Activated naive CD8-positive, alpha-beta T cell (primary cell): ENCODE measurements around the gene KLHDC4.
"Not testable (repeated sequence)": the region's sequence is repeated elsewhere in the genome, so short reads cannot be mapped to it uniquely, and the experiment has no call there.

ENCODE experiments used
- H3K27ac Mint-ChIP-seq: one replicate; pipeline ENCODE4 v1.8.0; 2021; ENCODE audit warnings: mixed read lengths
- H3K27me3 Mint-ChIP-seq: one replicate; pipeline ENCODE4 v1.8.0; 2021; ENCODE audit warnings: mixed read lengths
- H3K36me3 Mint-ChIP-seq: one replicate; pipeline ENCODE4 v1.8.0; 2021; ENCODE audit warnings: mixed read lengths
- H3K4me1 Mint-ChIP-seq: one replicate; pipeline ENCODE4 v1.8.0; 2021; ENCODE audit warnings: low read depth, mixed read lengths
- H3K4me3 Mint-ChIP-seq: one replicate; pipeline ENCODE4 v1.8.0; 2021; ENCODE audit warnings: mild to moderate bottlenecking, mixed read lengths
- H3K9me3 Mint-ChIP-seq: one replicate; pipeline ENCODE4 v1.8.0; 2021; ENCODE audit warnings: low read depth, mixed read lengths

Gene KLHDC4

DNA sequence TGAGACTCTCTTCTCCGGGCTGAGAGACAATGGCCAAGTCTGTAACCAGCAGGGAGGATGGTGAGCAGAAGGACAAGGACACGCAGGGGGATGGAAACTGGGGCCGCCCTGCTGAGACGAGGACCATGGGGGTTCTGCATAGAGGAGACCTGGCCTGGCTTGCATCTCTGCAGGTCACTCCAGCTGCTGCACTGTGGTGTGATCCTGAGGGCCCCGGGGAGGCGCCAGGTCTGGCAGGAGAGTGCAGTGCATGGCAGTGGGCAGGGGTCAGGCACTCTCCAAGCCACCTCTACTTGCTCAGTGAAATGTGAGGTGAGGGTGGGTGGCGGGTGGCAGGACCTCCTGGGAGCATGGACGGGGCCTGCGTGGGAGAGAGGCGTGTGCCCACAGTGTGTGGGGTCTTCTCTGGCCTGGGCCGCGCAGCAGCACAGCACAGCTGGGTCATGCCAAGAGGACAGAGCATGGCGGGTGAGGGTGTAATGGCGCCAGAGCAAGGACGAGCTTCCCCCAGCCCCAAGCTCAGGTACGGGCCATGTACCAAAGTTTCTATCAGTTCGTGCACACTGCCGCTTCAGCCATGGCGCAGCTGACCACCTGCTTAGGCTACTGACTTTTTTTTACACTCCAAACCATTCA lies 43.1 kb downstream of the KLHDC4 start:
- Mint-ChIP-seq H3K36me3 (peaks cover 7% of the 10 kb centered on the region), H3K4me3 (no peak overlapping the region), H3K27ac (no peak overlapping the region), H3K9me3 (no peaks in the 10 kb centered on the region), H3K4me1 (peaks cover 6% of the 10 kb centered on the region), H3K27me3 (no peaks in the 10 kb centered on the region)

DNA sequence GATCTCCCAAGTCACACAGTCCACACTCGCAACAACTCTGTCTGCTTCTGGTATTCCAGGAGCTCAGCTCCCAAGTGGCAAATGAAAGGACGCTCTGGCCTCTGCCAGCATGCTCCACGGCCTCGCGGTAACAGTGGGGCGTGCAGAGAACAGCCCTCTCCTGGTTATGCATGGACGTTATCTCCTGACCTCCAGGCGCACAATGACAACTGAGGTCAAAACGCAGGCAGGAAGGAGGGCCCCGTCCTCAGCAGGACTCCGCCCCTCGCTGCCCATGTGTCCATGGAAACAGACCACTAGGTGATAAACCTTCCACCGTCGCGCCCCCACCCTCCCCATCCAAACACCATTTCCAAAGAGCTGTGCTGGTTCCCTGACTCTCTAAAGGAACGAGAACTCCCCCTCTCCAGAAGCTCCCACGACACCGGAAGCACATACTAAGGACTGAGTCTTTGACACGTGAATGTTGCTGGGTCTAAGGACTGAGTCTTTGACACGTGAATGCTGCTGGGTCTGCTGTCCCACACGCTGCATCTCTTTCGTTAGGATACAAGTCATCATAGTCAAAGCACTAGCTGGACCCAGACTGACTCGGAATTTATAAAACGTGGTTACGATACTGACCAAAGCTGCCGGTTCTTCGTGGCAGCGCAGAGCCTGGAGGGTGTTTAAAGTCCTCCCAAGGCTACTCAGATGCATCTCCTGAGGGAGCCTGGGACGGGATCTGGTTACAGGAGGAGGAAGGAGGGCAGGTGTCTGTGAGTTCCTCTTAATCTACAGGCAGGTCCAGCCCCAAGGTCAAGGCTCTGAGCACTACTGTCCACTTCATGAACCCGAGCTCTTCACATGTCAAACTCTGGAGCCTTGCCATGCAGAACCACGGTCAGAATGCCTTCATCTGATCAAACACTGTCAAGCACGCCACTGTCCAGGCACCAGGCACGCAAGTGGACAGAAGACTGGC lies 43.9 kb downstream of the KLHDC4 start:
- Mint-ChIP-seq H3K9me3 (no peaks in the 10 kb centered on the region), H3K4me3 (no peak overlapping the region), H3K4me1 (peaks cover 6% of the 10 kb centered on the region), H3K27me3 (no peaks in the 10 kb centered on the region), H3K36me3 (peaks cover 7% of the 10 kb centered on the region), H3K27ac (no peak overlapping the region)

DNA sequence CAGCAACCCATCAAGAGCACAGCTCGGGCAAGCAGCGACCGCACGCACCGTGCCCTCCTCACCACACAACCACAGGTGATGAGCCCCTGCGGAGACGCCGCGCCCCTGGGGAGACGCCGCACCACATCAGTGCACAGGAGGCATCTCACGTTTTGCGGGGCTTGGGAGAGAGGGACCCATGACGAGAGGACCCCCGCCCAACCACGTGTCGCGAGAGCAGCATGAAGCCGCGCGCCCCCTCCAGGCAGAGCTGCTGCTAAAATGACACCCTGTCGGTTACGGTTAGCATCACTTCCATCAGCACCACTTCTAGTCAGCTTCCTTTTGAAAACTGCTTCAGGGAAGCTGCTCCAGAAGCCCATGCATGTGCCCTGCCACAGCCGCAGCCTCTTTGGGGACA lies 45.3 kb downstream of the KLHDC4 start:
- Mint-ChIP-seq H3K4me1 (peaks cover 9% of the 10 kb centered on the region), H3K9me3 (no peaks in the 10 kb centered on the region), H3K27ac (no peak overlapping the region), H3K36me3 (peaks cover 11% of the 10 kb centered on the region), H3K27me3 (no peaks in the 10 kb centered on the region), H3K4me3 (no peak overlapping the region)

DNA sequence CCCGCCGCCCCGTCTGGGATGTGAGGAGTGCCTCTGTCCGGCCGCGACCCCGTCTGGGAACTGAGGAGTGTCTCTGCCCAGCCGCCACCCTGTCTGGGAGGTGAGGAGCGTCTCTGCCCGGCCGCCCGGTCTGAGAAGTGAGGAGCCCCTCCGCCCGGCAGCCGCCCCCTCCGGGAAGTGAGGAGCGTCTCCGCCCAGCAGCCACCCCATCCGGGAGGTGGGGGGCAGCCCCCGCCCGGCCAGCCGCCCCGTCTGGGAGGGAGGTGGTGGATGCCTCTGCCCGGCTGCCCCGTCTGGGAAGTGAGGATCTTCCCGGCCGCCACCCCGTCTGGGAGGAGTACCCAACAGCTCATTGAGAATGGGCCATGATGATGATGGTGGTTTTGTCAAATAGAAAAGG lies 47.0 kb downstream of the KLHDC4 start:
- H3K9me3 Mint-ChIP-seq, H3K27me3 Mint-ChIP-seq, H3K36me3 Mint-ChIP-seq, H3K4me3 Mint-ChIP-seq, H3K27ac Mint-ChIP-seq: not testable (repeated sequence)
- peaks cover 21% of the 10 kb centered on the region for H3K4me1 Mint-ChIP-seq

DNA sequence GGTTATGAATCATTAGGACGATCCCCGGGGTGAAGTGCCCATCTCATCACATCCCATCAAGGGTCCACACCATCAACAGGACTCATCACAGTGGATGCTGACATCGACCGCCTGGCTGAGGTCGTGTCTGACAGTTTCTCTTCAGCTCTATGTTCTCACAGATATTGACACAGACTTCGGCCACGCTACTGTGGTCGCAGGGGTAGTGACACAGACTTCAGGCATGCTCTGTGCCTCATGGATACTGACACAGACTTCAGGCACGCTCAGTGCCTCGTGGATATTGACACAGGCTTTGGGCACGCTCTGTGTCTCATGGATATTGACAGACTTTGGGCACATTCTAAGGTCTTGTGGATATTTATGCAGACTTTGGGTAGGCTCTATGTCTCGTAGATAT lies 50.1 kb downstream of the KLHDC4 start:
- peaks cover 7% of the 10 kb centered on the region for H3K36me3 Mint-ChIP-seq
- H3K9me3 Mint-ChIP-seq: no peaks in the 10 kb centered on the region
- H3K4me1 Mint-ChIP-seq: peaks cover 29% of the 10 kb centered on the region
- no peaks in the 10 kb centered on the region for H3K27me3 Mint-ChIP-seq
- H3K4me3 Mint-ChIP-seq: peak overlapping the region; percentile 5
- peak overlapping the region; percentile 18 for H3K27ac Mint-ChIP-seq

DNA sequence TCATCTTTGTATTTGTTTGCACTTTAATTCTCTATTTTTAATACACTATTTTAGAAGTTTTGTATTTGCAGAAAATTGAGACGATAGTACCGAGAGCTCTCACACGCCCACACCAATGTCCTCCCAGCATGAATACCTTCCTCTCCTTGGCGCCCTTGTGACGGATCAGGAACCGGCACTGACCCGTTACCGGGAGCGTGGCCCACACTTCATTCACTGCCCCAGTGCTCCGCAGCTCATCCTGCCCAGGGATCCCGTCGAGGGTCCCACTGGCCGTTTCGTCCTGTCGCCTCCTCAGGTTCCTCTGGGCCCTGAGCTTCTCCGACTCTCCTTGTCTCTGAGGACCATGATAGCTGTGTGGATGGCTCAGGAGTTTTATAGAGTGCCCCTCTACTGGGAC lies 50.6 kb downstream of the KLHDC4 start:
- H3K27me3 Mint-ChIP-seq: no peaks in the 10 kb centered on the region
- H3K4me3 Mint-ChIP-seq: peak overlapping the region; percentile 5
- H3K4me1 Mint-ChIP-seq: peaks cover 29% of the 10 kb centered on the region
- H3K9me3 Mint-ChIP-seq: no peaks in the 10 kb centered on the region
- H3K27ac Mint-ChIP-seq: peak overlapping the region; percentile 18
- H3K36me3 Mint-ChIP-seq: peaks cover 7% of the 10 kb centered on the region

DNA sequence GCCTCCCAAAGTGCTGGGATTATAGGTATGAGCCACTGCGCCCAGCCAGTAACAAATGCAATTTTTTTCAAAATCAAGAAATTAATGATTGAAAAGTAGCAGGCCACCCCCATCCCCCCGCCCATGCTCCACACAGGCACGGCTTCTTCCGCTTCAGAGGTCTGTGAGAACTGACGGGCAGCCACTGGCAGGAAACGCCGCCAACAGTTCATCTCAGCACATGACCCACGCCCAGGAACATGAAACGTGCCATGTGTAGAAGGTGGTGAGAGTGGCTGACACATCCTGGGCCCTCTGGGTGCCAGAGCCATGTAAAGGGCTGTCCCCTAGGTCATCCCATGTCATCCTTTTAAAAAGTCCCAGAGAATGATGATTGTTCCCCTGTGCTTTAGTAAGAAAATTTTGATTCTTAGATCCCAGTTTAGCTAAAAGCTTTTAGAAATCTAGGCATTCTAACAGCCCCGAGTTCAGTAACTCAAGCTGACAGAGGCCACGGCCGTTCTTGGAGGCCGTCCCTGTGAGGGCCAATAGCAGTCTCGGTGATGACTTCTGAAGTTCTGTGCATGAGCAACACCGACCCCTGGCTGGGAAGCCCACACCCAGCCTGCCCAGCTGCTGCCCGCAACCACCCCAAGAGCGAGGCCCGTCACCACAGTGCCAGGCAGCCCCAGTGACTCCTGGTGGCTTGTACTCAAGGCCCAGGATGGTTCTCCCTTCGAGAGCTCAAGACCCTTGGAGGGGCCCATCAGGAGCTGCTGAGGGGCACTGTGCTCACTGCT lies 52.1 kb downstream of the KLHDC4 start:
- peaks cover 29% of the 10 kb centered on the region for H3K4me1 Mint-ChIP-seq
- H3K9me3 Mint-ChIP-seq: no peaks in the 10 kb centered on the region
- peak overlapping the region; percentile 40 for H3K4me3 Mint-ChIP-seq
- peak overlapping the region; percentile 86 for H3K27ac Mint-ChIP-seq
- H3K27me3 Mint-ChIP-seq: no peaks in the 10 kb centered on the region
- peaks cover 5% of the 10 kb centered on the region for H3K36me3 Mint-ChIP-seq

DNA sequence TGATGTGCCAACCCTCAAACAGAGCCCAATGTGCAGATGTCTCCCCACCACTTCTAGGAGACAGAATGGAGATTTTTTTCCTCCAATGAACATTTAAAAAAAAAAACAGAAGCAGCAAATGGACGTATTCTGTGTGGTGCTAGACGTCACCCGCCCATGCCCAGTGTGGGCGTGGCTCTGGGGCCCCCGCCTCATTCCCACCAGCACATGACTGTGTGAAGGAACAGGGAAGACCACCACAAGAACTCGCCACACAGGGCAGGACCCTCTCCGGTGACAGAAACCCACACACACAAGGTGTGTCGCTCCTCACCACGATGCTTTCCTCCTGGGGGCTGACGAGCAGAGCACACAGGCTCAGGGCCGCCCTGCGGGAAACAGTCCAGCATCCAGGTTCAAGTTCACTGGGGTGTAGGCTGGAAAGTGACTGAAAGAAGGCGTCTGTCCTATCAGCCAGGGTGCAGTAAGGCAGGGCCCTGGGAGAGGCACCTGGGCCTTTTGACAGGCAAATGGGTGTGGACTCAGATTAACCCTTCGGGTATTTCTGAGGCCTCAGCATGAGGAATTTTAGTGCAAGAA lies 53.5 kb downstream of the KLHDC4 start:
- Mint-ChIP-seq H3K36me3 (peaks cover 5% of the 10 kb centered on the region), H3K27me3 (no peaks in the 10 kb centered on the region), H3K9me3 (no peaks in the 10 kb centered on the region), H3K27ac (no peak overlapping the region), H3K4me3 (no peak overlapping the region), H3K4me1 (peaks cover 28% of the 10 kb centered on the region)

DNA sequence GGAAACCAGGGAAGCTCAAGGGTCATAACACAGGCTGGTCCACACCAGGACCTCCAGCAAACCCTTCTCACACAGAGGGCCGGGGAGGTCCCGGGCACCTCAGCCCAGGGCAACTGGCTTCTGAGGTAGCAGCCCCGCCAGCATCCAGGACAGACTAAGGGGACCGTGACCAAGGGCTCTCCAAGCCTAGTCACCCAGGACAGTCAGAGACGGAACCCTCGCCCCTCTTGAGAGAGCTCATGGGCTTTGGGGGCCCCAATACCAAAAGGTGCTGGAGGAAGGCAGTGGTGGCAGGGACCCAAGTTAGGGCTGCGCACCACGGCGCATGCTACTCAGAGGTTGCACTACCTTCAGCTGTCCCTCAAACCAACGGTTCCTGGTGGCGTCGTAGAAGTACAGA lies 54.9 kb downstream of the KLHDC4 start:
- H3K27me3 Mint-ChIP-seq: no peaks in the 10 kb centered on the region
- H3K36me3 Mint-ChIP-seq: peaks cover 3% of the 10 kb centered on the region
- peaks cover 28% of the 10 kb centered on the region for H3K4me1 Mint-ChIP-seq
- H3K4me3 Mint-ChIP-seq: no peak overlapping the region
- H3K27ac Mint-ChIP-seq: no peak overlapping the region
- H3K9me3 Mint-ChIP-seq: no peaks in the 10 kb centered on the region

DNA sequence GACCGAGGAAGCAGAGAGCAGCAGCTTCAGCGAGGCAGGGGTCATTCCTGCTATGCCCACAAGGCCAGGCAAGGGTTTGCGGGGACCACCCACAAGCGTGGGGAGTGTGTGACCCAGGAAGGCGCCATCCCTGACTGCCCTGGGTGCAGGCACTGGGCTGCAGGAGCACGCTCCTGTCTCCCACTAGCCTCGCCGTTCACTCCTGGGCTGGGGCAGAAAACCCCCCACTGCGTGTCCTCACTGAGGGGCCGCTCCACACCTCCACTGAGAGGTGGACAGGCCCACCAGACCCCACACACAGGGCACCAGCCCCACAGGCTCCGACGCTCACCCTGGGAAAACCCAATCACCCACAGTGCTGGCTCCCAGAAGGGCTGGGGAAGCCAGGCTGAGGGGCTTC lies 56.1 kb downstream of the KLHDC4 start:
- H3K4me1 Mint-ChIP-seq: peaks cover 19% of the 10 kb centered on the region
- no peaks in the 10 kb centered on the region for H3K9me3 Mint-ChIP-seq
- no peak overlapping the region for H3K4me3 Mint-ChIP-seq
- no peaks in the 10 kb centered on the region for H3K36me3 Mint-ChIP-seq
- no peaks in the 10 kb centered on the region for H3K27me3 Mint-ChIP-seq
- H3K27ac Mint-ChIP-seq: no peak overlapping the region

DNA sequence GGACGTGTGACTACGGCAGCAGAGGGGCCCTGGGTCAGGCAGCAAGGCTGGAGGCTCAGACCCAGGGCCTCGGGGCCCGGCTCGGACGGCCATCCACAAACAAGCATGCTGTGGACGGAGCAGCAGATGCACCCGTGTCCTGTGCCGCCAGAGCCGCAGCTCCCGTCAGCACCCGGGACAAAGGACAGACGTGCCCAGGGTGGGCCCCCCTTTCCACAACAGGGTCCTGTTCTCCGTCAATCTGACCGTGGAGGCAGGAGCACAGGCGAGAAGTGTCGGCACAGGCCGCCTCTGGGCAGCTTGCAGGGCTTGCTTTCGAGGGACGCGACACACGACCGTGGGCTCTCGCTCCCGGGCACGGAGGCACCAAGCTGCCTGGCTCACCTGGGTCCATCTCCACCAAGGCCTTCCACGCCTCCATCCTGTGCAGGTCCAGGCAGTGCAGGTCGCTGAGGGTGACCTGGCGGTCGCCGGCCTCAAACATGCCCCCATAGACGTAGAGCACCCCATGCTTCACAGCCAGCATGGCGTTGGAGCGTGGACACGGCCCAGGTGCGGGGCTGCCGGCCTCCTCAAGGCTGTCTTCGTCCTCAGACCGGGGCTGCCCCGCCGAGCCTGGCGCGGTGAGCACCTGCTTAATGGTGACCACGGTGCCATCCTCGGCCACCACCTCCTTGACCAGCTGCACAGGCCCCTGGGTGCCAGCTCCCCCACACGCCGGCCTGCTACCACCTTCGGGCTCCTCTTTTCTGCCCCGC lies 56.7 kb downstream of the KLHDC4 start:
- peaks cover 17% of the 10 kb centered on the region for H3K4me1 Mint-ChIP-seq
- H3K27ac Mint-ChIP-seq: no peak overlapping the region
- no peak overlapping the region for H3K4me3 Mint-ChIP-seq
- no peaks in the 10 kb centered on the region for H3K27me3 Mint-ChIP-seq
- H3K36me3 Mint-ChIP-seq: no peaks in the 10 kb centered on the region
- no peaks in the 10 kb centered on the region for H3K9me3 Mint-ChIP-seq

DNA sequence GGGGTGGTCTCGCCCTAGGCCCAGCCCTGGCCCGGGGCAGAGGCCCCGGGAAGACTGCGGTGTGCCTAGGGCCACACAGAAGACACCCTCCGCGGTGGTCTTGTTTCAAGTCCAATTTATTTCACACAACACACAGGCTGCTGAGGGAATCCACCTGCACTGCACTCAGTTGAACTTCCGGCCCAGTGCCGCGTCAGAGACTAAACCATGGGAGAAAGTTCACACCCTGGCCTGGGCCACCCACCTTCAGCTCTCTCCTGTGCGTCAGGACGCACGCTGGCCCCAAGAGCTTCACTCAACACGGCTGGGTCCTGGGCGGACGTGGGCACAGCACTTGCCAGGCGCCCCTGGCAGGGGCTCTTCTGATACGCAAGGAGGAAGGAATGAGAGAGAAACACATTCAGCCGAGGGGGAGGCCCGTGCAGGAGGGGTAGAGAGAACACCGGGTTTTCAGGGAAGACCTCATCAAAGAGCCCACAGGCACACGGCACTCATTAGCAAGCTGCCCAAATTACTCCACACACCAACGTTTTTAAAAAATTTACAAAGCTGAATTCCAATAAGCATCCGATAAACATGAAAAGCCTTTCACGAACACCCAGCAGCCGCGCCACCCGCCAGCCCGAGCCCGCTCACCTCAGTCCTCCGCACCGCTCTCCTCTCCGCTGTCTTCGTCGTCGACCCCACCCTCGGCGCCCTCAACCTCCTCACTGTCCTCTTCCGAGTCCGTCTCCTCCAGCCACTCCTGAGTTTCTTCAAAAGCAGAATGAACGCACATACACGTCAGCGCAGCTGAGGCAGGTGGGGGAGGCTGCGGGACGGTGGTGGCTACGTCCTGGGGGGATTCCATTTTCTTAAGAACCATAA lies 57.8 kb downstream of the KLHDC4 start:
- no peaks in the 10 kb centered on the region for H3K9me3 Mint-ChIP-seq
- no peaks in the 10 kb centered on the region for H3K36me3 Mint-ChIP-seq
- no peaks in the 10 kb centered on the region for H3K27me3 Mint-ChIP-seq
- no peak overlapping the region for H3K4me3 Mint-ChIP-seq
- H3K4me1 Mint-ChIP-seq: peaks cover 13% of the 10 kb centered on the region
- H3K27ac Mint-ChIP-seq: no peak overlapping the region

DNA sequence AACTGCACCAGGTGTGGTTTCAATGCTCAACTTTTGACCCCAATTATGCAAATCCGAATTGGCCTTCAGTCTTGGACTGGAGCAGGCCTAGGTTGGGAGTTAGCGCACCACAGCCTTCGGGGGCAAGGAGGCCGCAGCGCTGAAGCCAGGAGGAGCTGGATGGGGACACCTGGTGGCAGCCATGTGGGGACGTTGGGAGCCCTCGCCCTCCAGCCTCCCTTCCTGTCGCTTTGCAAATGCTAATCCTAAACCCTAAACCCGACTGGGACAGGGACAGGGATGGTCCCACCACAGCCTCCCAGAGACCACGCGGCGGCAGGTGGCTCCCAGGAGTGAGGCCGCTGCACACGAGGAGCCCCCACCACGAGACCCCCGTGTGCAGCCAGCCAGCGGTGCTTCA lies 58.7 kb downstream of the KLHDC4 start:
- Mint-ChIP-seq H3K36me3 (no peaks in the 10 kb centered on the region), H3K4me3 (no peak overlapping the region), H3K27ac (no peak overlapping the region), H3K4me1 (peaks cover 18% of the 10 kb centered on the region), H3K9me3 (no peaks in the 10 kb centered on the region), H3K27me3 (no peaks in the 10 kb centered on the region)
